SK-N-SH (cell line): ENCODE results near the gene KRT81.

Experiments used
- CTCF ChIP-seq: fragments of 200-600 bp; sonication (generic); IDR thresholded peaks from 2 replicates; pipeline ENCODE4 v1.6.1; 2017; ENCODE audit warnings: antibody characterized with exemption, mild to moderate bottlenecking, moderate library complexity
- EZH2phosphoT487 ChIP-seq: fragments of 200-600 bp; sonication (generic); IDR thresholded peaks from 2 replicates; pipeline ENCODE4 v1.6.1; 2017; ENCODE audit warnings: low read depth, mixed run types, mild to moderate bottlenecking, antibody characterized with exemption, moderate library complexity, borderline replicate concordance
- NFIC ChIP-seq: IDR thresholded peaks from 2 replicates; pipeline ENCODE4 v1.4.0; 2012; ENCODE audit warnings: borderline replicate concordance
- RAD21 ChIP-seq: IDR thresholded peaks from 2 replicates; pipeline ENCODE4 v1.6.1; 2012; ENCODE audit warnings: mild to moderate bottlenecking, low read length
- REST ChIP-seq: IDR thresholded peaks from 2 replicates; pipeline ENCODE4 v1.6.1; 2012; ENCODE audit warnings: mild to moderate bottlenecking, low read depth, low read length, moderate library complexity
- SIN3A ChIP-seq: IDR thresholded peaks from 2 replicates; pipeline ENCODE4 v1.6.1; 2012; ENCODE audit warnings: low read depth, mild to moderate bottlenecking, low read length, moderate library complexity, borderline replicate concordance
- SMC3 ChIP-seq: IDR thresholded peaks from 2 replicates; pipeline ENCODE4 v1.6.1; 2012; ENCODE audit warnings: low read depth, low read length, improper control_type of control experiment
- TCF12 ChIP-seq: IDR thresholded peaks from 2 replicates; pipeline ENCODE4 v1.4.0; 2012
- TEAD4 ChIP-seq: IDR thresholded peaks from 2 replicates; pipeline ENCODE4 v1.4.0; 2012; ENCODE audit warnings: mild to moderate bottlenecking, borderline replicate concordance; ENCODE audit not compliant: insufficient read depth
- YY1 ChIP-seq: IDR thresholded peaks from 2 replicates; pipeline ENCODE4 v1.4.0; 2012; ENCODE audit warnings: low read depth, mild to moderate bottlenecking

- no peak for TF ChIP-seq YY1
- TF ChIP-seq REST: no peak
- no peak for TF ChIP-seq SMC3
- no peak for TF ChIP-seq EZH2phosphoT487
- no peak for TF ChIP-seq CTCF
- TF ChIP-seq RAD21: no peak
- TF ChIP-seq TCF12: no peak
- no peak for TF ChIP-seq NFIC
- TF ChIP-seq SIN3A: no peak
- no peak for TF ChIP-seq TEAD4
Measured at GRCh38 chr12:52238916-52239646, 52.3 kb downstream of the KRT81 start.
